ENCODE data around the gene SORCS2. TPM values are rescaled to one million over a fixed set of nuclear protein-coding genes. Genes with fewer than 3 reads are reported as not detected.
A peak's percentile ranks its signal among the peaks of the same experiment; 100 is the strongest.

The SORCS2 gene
- total RNA-seq, 6 donors from 2014 or later, result 2.2 to 28.3 (median 7.2) TPM

- H3K4me1 ChIP-seq, result peaks cover 0 to 8% (median 2%) of the 10 kb centered on the region in 4 donors
- TF ChIP-seq POLR2AphosphoS5 (IDR thresholded peaks at IDR 0.05), result no peak
- peak in 1 of 6 experiments; percentile 18 for TF ChIP-seq CTCF (IDR thresholded peaks at IDR 0.05)
- WGBS, 2 donors, result 54 to 61% methylated on average over 10 to 21 of the region's 22 CpGs
- no peaks in the 10 kb centered on the region for H3K9me3 ChIP-seq
- H3K36me3 ChIP-seq, result no peaks in the 10 kb centered on the region
- no peak overlapping the region for H3K27ac ChIP-seq
- ATAC-seq (ENCODE audit: low FRiP score in 2 of 2), result peak; percentile 24 to 69
- peak; percentile 56 to 86 for DNase-seq
- no peaks in the 10 kb centered on the region for H3K27me3 ChIP-seq
- H3K4me3 ChIP-seq, result peak overlapping the region in 1 of 4 donors; percentile 11
Observed at GRCh38 chr4:7295197-7295910, 103.0 kb downstream of the SORCS2 start.

- Histone ChIP-seq H3K4me1 (peaks cover 0 to 8% (median 2%) of the 10 kb centered on the region in 4 donors), H3K27ac (no peak overlapping the region), H3K4me3 (no peak overlapping the region), H3K36me3 (no peaks in the 10 kb centered on the region), H3K9me3 (no peaks in the 10 kb centered on the region), H3K27me3 (no peaks in the 10 kb centered on the region)
- WGBS, 2 donors, result 70 to 79% methylated on average over 8 to 18 of the region's 19 CpGs
- ATAC-seq (ENCODE audit: low FRiP score in 2 of 2) (peak; percentile 43 to 64), DNase-seq (no peak)
- TF ChIP-seq CTCF (IDR thresholded peaks at IDR 0.05) (peak; percentile 19 to 68 (median 48)), POLR2AphosphoS5 (IDR thresholded peaks at IDR 0.05) (no peak)
Observed at GRCh38 chr4:7295911-7296660, 103.7 kb downstream of the SORCS2 start.

GRCh38 chr4:7296661-7297335 is 104.5 kb downstream of the SORCS2 start:
- ATAC-seq (ENCODE audit: low FRiP score in 2 of 2) (no peak), DNase-seq (no peak)
- WGBS, 2 donors, result 91 to 94% methylated on average over 14 to 23 of the region's 23 CpGs
- Histone ChIP-seq H3K27ac (no peak overlapping the region), H3K36me3 (no peaks in the 10 kb centered on the region), H3K4me1 (peaks cover 0 to 8% (median 2%) of the 10 kb centered on the region in 4 donors), H3K4me3 (no peak overlapping the region), H3K27me3 (no peaks in the 10 kb centered on the region), H3K9me3 (no peaks in the 10 kb centered on the region)
- TF ChIP-seq EP300 (IDR thresholded peaks at IDR 0.05) (no peak), CTCF (IDR thresholded peaks at IDR 0.05) (no peak), POLR2AphosphoS5 (IDR thresholded peaks at IDR 0.05) (no peak), POLR2A (IDR thresholded peaks at IDR 0.05) (no peak)

GRCh38 chr4:7297374-7297773 is 105.0 kb downstream of the SORCS2 start:
- H3K36me3 ChIP-seq, result no peaks in the 10 kb centered on the region
- DNase-seq (no peak), ATAC-seq (ENCODE audit: low FRiP score in 2 of 2) (no peak)
- no peaks in the 10 kb centered on the region for H3K9me3 ChIP-seq
- WGBS, 2 donors, result 77 to 79% methylated on average over 4 to 7 of the region's 9 CpGs
- no peak overlapping the region for H3K27ac ChIP-seq
- H3K4me3 ChIP-seq, result no peak overlapping the region
- H3K27me3 ChIP-seq, result no peaks in the 10 kb centered on the region
- TF ChIP-seq CTCF (IDR thresholded peaks at IDR 0.05), result no peak
- TF ChIP-seq POLR2A (IDR thresholded peaks at IDR 0.05), result no peak
- TF ChIP-seq POLR2AphosphoS5 (IDR thresholded peaks at IDR 0.05), result no peak
- TF ChIP-seq EP300 (IDR thresholded peaks at IDR 0.05), result no peak
- H3K4me1 ChIP-seq, result peaks cover 0 to 8% (median 2%) of the 10 kb centered on the region in 4 donors
